Lung (tissue), 12 donors: Measurements from ENCODE around the gene PON2. TPM values are rescaled to one million over a fixed set of nuclear protein-coding genes. Genes with fewer than 3 reads are reported as not detected.
A peak's percentile ranks its signal among the peaks of the same experiment; 100 is the strongest.

Experiments
- ATAC-seq: fragments of 200-7000 bp; cut with Tn5 transposase; one replicate; pipeline ENCODE4 v1.9.1; 2020; ENCODE audit warnings: moderate number of reproducible peaks; ENCODE audit not compliant: insufficient read depth, low FRiP score
- DNase-seq, 3 donors: peaks; one replicate each; pipeline ENCODE4 v3.0.0-alpha.2; 2013 to 2017
- H3K27ac ChIP-seq, 2 donors: one replicate each; pipeline ENCODE4 v1.5.1; 2013; ENCODE audit warnings: mild to moderate bottlenecking in 2 of 2, moderate library complexity in 2 of 2, control low read depth in 1 of 2, inconsistent platforms in 1 of 2, low read depth in 1 of 2, low read length in 1 of 2
- H3K27me3 ChIP-seq, 3 donors: one replicate each; pipeline ENCODE4 v1.5.1; 2013; ENCODE audit warnings: low read length in 2 of 3; ENCODE audit not compliant: control insufficient read depth in 3 of 3, insufficient read depth in 3 of 3
- H3K36me3 ChIP-seq, 4 donors: one replicate each; pipeline ENCODE4 v1.5.1; 2013; ENCODE audit warnings: low read length in 4 of 4, mild to moderate bottlenecking in 1 of 4, moderate library complexity in 1 of 4; ENCODE audit not compliant: control insufficient read depth in 4 of 4, insufficient read depth in 4 of 4
- H3K4me1 ChIP-seq, 5 donors: one replicate each; pipeline ENCODE4 v1.5.1; 2013; ENCODE audit warnings: low read length in 5 of 5, mild to moderate bottlenecking in 2 of 5, moderate library complexity in 1 of 5; ENCODE audit not compliant: control insufficient read depth in 5 of 5, insufficient read depth in 5 of 5
- H3K4me3 ChIP-seq: one replicate; pipeline ENCODE4 v1.5.1; 2013; ENCODE audit warnings: mild to moderate bottlenecking, control low read depth, moderate library complexity
- H3K9ac ChIP-seq, 2 donors: one replicate each; pipeline ENCODE4 v1.5.1; 2013; ENCODE audit warnings: low read length in 2 of 2, control low read depth in 1 of 2; ENCODE audit not compliant: insufficient read depth in 1 of 2
- H3K9me3 ChIP-seq, 4 donors: one replicate each; pipeline ENCODE4 v1.5.1; 2013; ENCODE audit warnings: low read length in 3 of 4, mild to moderate bottlenecking in 1 of 4, moderate library complexity in 1 of 4; ENCODE audit not compliant: control insufficient read depth in 4 of 4, insufficient read depth in 3 of 4
- WGBS, 2 donors: extraction: QIAGEN DNeasy Blood & Tissue Kit; methylation state at CpG; one replicate each; pipeline ENCODE4 v1.1.7; 2013; 5-methylcytosine and 5-hydroxymethylcytosine counted together
- polyA plus RNA-seq, 2 donors: library from polyadenylated mRNA; stranded (reverse); fragments of 200-250 nt; gene quantifications; one replicate each; pipeline ENCODE4 v1.2.1, GENCODE V29; 2013
- total RNA-seq, 2 donors: library from RNA; depleted of rRNA in 1 of 2; stranded (reverse); fragments of >200 nt in 1 of 2; gene quantifications; one replicate each; pipeline ENCODE4 v1.2.1, GENCODE V29; 2014 to 2021
- TF ChIP-seq, protein P1 (sequence below): IDR thresholded peaks from 2 replicates; pipeline ENCODE4 v1.5.1; 2012; ENCODE audit warnings: mild to moderate bottlenecking; ENCODE audit errors: control extremely low read depth, extremely low read depth
- donor health status: control.
- donor health status: control.
- donor health status: Bipolar disorder and iron deficiency.
- donor health status: healthy.
- donor health status: DM: yes; HTN: yes; CAD: no.

The PON2 gene
- total and polyA plus RNA-seq, 4 donors = 90.4 to 392 (median 188) TPM

DNA sequence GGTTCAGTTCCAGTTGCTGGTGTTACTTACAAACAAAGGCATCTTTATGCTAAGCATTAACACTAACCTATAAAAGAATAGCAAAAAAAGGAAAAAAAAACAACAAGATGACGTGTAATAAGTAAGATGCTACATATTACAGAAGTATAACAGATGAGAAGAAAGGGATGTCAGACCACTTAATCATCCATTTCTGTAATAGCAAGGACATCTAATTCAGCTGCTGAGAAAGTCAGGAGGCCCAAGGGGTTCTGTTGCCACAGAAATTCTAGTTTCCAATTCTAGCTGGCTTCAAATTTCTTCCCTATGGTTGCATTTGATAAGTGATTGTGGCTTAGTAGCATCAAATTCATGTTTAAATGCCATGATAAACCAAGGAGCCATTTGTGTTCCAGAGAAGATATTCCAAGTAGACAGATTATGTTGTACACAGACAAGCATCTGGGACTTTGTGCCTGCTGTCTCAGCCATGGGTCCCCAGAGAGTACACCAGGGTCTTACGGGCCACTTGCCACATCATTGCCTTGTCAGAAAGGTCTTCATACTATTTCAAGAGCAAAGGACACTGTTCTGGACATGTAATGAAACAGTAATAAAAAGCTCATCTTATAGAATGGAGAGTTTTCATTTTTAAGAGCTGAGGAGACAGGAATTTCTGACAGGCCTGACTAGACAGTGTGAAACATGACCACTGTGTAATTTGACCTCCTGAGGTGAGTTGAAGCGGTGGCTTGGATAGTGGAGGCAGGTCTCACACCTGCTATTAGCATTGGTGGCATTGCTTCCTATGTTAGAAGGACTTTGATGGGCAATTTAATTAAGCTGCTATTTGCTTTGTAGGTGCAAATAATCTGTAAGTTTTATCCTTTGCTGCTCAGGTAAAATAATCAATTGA, 46.7 kb upstream of the PON2 start:
- no peak for DNase-seq
- no peaks in the 10 kb centered on the region for H3K36me3 ChIP-seq
- 91 to 92% methylated on average over 3 of the region's 3 CpGs for WGBS, 2 donors
- H3K27me3 ChIP-seq = no peaks in the 10 kb centered on the region
- H3K27ac ChIP-seq = no peak overlapping the region
- TF ChIP-seq, protein P1, sequence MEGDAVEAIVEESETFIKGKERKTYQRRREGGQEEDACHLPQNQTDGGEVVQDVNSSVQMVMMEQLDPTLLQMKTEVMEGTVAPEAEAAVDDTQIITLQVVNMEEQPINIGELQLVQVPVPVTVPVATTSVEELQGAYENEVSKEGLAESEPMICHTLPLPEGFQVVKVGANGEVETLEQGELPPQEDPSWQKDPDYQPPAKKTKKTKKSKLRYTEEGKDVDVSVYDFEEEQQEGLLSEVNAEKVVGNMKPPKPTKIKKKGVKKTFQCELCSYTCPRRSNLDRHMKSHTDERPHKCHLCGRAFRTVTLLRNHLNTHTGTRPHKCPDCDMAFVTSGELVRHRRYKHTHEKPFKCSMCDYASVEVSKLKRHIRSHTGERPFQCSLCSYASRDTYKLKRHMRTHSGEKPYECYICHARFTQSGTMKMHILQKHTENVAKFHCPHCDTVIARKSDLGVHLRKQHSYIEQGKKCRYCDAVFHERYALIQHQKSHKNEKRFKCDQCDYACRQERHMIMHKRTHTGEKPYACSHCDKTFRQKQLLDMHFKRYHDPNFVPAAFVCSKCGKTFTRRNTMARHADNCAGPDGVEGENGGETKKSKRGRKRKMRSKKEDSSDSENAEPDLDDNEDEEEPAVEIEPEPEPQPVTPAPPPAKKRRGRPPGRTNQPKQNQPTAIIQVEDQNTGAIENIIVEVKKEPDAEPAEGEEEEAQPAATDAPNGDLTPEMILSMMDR = no peak
- H3K4me1 ChIP-seq = peaks cover 0 to 9% (median 0%) of the 10 kb centered on the region in 5 donors
- ATAC-seq = no peak
- no peaks in the 10 kb centered on the region for H3K9me3 ChIP-seq
- no peak overlapping the region for H3K4me3 ChIP-seq
- H3K9ac ChIP-seq = no peak overlapping the region

DNA sequence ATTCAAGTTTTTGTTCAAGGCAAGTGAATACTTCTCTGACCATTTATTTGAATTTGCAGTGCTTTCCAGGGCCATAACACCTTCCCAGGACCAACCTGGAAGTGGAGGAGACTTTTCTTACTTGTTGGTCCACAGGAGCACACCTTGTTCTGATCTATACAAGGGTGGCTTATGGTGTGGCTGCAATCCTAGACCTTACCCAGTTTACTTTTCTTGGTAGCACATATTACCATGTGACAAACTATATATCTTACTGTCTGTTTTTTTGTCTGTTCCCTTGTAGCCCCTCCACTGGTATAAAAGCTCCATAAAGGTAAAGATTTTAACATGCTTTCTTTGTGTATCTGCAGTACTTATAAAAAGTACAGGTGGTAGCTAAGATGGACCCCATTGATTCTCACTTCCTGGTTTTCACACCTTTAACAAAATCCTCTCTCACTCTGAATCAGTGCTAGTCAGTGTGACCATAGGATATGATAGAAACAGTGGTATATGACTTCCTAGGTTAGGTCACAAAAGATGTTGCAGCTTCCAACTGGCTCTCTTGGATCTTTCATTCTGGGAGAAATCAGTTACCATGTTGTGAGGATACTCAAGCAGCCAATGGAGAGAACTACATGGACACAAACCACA, 45.3 kb upstream of the PON2 start:
- peaks cover 0 to 11% (median 0%) of the 10 kb centered on the region in 5 donors for H3K4me1 ChIP-seq
- no peak overlapping the region for H3K9ac ChIP-seq
- H3K4me3 ChIP-seq = no peak overlapping the region
- H3K36me3 ChIP-seq = no peaks in the 10 kb centered on the region
- no peak overlapping the region for H3K27ac ChIP-seq
- TF ChIP-seq, protein P1 = no peak
- no peak for DNase-seq
- no peak for ATAC-seq
- no peaks in the 10 kb centered on the region for H3K27me3 ChIP-seq
- no peaks in the 10 kb centered on the region for H3K9me3 ChIP-seq

DNA sequence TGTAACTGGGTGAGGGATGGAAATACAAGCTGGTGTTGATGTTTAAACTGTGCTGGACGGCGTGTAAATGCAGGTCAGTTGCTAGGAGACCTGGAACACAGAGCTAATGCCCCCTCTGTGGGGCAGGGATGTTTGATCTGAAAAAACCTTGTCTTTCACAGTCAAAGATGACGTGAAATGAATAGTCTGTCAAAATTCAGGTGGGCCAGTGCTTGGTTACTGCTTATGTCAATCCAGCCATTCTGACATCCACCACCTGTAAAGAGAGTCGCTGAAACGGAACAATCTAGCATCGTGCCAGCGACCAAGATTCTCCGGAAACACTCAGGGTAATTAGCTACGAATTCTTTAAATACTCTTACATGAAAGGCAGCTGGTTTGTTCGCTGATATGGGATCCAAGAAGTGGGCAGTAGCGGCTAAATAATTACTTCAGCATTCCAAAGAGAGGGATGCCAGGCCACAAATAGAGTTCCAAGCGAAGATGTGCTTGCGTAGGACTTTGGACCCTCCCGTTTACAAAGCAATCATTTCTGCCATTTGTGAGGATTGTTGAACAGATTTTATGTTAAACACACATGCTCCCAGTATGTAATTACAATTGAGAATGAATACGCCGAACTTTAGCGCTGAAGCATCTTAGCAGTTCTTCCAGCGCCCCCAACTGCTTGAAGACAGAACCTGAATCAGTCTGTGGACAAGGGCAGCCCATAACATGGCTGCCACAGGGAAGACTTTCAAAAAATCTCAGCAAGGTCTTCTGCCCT, 43.6 kb upstream of the PON2 start:
- H3K27me3 ChIP-seq = no peaks in the 10 kb centered on the region
- peak; percentile 57 to 73 (median 70) for DNase-seq
- H3K9ac ChIP-seq = peak overlapping the region in 1 of 2 donors; percentile 42
- TF ChIP-seq, protein P1 = peak; percentile 3
- WGBS, 2 donors = 46 to 71% methylated on average over 18 of the region's 18 CpGs
- H3K9me3 ChIP-seq = no peaks in the 10 kb centered on the region
- peak; percentile 87 for ATAC-seq
- H3K4me3 ChIP-seq = no peak overlapping the region
- H3K4me1 ChIP-seq = peaks cover 0 to 11% (median 0%) of the 10 kb centered on the region in 5 donors
- H3K36me3 ChIP-seq = no peaks in the 10 kb centered on the region
- H3K27ac ChIP-seq = no peak overlapping the region
